ENCODE measurements around the gene BEX2. TPM values are rescaled to one million over a fixed set of nuclear protein-coding genes. Genes with fewer than 3 reads are reported as not detected.
"Not testable (repeated sequence)": the region's sequence is repeated elsewhere in the genome, so short reads cannot be mapped to it uniquely, and the experiment has no call there.

The BEX2 gene
- not detected for total RNA-seq (2021; fragmentation: NEBNext Ultra II Directional; extraction: Animal tissue kit (Norgen Biotek cat#: 25700))
- long read RNA-seq = 0 reads

DNA sequence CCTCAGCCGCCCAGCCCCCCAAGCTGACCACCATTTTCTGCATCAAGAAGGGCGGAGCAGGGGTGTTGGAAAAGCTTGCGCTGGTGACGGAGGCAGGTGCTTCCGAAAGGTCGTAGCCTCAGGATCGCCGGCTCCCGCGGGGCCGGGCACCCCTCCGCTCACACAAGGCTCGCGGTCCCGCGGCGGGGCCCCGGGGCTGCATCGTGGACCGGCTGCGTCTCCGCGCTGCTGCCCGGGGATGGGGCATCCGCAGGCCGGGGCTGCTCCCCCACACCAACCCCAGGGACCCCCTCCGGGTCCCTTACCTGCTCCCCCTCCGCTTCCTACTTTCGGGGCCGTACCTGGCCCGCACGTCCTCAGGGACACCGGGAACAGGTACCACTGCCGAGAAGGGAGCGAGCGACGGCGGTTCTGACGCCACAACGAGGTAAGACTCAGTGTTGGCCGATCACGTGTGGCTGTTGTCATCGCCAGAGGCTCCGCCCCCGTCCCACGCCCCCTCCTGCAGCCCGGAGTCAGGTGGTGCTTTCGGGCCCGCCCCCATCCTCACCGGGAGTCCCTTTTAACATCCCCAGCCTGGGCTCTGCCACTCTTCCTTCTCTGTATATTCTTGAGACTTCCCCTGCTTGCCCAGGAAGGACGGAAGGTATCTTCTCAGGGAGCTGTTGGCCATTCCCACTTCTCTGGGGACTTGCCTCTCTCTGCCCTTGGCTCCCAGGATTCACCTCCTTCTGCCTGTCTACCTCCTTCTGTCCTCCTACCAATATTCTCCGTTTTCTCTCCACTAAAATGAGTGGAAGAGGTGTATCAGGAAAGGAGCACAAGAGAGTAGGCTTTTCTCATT is at the start of gene BEX2:
Gene BEX2 (minus strand): TSS at position 436 of the 844 bp plus-strand sequence. CDS start 1,014 bp downstream, outside the sequence.
- Mint-ChIP-seq H3K4me3 (no peak within 1 kb of the TSS), H3K36me3 (ENCODE audit: low read depth) (no peaks in the 10 kb centered on the region), H3K9me3 (no peaks in the 10 kb centered on the region), H3K27me3 (ENCODE audit: insufficient read depth) (peaks cover 5% of the 10 kb centered on the region), H3K27ac (no peak within 1 kb of the TSS), H3K4me1 (ENCODE audit: low read depth) (no peaks in the 10 kb centered on the region)
- TF ChIP-seq, protein P1, sequence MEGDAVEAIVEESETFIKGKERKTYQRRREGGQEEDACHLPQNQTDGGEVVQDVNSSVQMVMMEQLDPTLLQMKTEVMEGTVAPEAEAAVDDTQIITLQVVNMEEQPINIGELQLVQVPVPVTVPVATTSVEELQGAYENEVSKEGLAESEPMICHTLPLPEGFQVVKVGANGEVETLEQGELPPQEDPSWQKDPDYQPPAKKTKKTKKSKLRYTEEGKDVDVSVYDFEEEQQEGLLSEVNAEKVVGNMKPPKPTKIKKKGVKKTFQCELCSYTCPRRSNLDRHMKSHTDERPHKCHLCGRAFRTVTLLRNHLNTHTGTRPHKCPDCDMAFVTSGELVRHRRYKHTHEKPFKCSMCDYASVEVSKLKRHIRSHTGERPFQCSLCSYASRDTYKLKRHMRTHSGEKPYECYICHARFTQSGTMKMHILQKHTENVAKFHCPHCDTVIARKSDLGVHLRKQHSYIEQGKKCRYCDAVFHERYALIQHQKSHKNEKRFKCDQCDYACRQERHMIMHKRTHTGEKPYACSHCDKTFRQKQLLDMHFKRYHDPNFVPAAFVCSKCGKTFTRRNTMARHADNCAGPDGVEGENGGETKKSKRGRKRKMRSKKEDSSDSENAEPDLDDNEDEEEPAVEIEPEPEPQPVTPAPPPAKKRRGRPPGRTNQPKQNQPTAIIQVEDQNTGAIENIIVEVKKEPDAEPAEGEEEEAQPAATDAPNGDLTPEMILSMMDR (IDR thresholded peaks at IDR 0.05) = no peak
- DNase-seq = no peak

DNA sequence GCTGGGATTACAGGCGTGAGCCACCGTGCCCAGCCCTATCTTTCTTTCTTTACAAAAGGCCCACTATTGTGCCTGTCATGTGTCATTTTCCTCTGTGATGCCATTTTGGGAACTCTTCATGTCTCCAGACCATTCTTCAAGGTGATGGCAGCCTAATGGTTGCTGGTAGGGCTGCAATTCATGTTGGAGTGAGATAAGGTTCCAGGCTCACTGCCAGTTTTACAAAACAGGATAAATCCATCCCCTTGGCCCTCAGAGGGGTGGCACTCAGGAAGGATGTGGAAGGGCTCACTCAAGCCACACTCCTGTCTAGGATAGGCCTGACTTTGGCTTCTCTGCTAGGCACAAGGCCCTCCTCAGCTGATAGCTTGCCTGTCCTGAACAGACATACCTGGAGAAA is 49.3 kb upstream of the BEX2 start:
- H3K4me3 Mint-ChIP-seq = no peak overlapping the region
- H3K36me3 Mint-ChIP-seq (ENCODE audit: low read depth) = peaks cover 14% of the 10 kb centered on the region
- TF ChIP-seq, protein P1 (IDR thresholded peaks at IDR 0.05) = no peak
- H3K4me1 Mint-ChIP-seq (ENCODE audit: low read depth) = peaks cover 52% of the 10 kb centered on the region
- peak overlapping the region; percentile 53; the same call in 1 of the 2 replicates for H3K27ac Mint-ChIP-seq
- H3K9me3 Mint-ChIP-seq = no peaks in the 10 kb centered on the region
- peaks cover 1% of the 10 kb centered on the region; the same call in 1 of the 2 replicates for H3K27me3 Mint-ChIP-seq (ENCODE audit: insufficient read depth)
- no peak for DNase-seq

DNA sequence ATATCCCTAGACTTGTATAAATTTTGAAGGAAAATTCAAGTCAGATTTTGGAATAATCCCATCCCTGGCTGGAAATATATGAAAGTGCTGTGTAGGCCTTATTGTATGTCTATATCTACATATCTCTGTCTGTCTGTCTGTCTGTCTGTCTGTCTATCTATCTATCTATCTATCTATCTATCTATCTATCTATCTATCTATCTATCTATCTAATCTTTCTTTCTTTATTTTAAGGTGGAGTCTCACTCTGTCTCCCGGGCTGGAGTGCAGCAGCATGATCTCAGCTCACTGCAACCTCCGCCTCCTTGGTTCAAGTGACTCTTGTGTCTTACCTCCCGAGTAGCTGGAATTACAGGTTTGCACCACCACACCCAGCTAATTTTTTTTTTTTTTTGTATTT is 48.8 kb upstream of the BEX2 start:
- H3K4me3 Mint-ChIP-seq; H3K27me3 Mint-ChIP-seq (ENCODE audit: insufficient read depth); H3K27ac Mint-ChIP-seq: not testable (repeated sequence)

DNA sequence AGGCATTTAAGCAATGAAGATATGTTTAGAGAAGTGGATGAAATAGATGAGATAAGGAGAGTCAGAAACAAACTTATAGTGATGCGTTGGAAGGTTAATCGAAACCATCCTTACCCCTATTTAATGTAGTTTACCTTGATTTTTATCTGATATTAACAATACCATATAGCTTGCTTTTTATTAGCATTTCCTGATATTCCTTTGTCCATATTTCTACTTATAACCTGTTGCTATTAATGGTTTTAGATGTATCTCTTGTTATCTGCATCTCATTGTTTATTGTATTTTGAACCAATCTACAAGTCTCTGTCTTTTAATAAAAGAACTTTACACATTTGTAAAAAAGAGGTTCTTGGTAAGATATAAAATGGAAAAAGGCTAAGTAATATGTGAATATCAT is 47.1 kb upstream of the BEX2 start:
- peaks cover 49% of the 10 kb centered on the region for H3K4me1 Mint-ChIP-seq (ENCODE audit: low read depth)
- TF ChIP-seq, protein P1 (IDR thresholded peaks at IDR 0.05) = no peak
- peak overlapping the region; percentile 97 for H3K4me3 Mint-ChIP-seq
- H3K27me3 Mint-ChIP-seq (ENCODE audit: insufficient read depth) = peaks cover 1% of the 10 kb centered on the region; the same call in 1 of the 2 replicates
- peak overlapping the region; percentile 97 for H3K27ac Mint-ChIP-seq
- no peaks in the 10 kb centered on the region for H3K9me3 Mint-ChIP-seq
- peaks cover 14% of the 10 kb centered on the region for H3K36me3 Mint-ChIP-seq (ENCODE audit: low read depth)
- no peak for DNase-seq

More for the DNA sequence above, 48.8 kb upstream of the BEX2 start:
- H3K9me3 Mint-ChIP-seq, DNase-seq: not testable (repeated sequence)
- peaks cover 52% of the 10 kb centered on the region for H3K4me1 Mint-ChIP-seq (ENCODE audit: low read depth)
- H3K36me3 Mint-ChIP-seq (ENCODE audit: low read depth) = peaks cover 14% of the 10 kb centered on the region

DNA sequence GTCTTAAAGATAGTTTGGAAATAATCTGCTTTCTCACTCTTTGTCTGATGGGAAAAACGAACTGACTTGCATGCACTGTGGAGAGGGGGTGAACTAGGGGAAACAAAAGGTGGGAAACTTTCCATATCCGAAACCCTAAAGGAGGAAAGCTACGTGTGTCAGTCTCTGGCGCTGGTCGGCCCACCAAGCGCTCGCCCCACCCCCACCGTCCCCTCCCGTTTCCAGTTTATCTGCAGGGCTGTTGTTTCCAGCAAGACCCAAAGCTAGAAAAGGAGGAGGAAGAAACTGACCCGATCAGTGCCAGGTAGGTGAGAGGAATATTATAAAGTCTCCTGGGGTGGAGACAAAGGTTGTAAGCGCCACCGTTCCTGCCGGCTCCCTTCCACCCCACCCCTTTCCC is 46.1 kb upstream of the BEX2 start:
- peak overlapping the region; percentile 97 for H3K27ac Mint-ChIP-seq
- no peaks in the 10 kb centered on the region for H3K9me3 Mint-ChIP-seq
- H3K4me1 Mint-ChIP-seq (ENCODE audit: low read depth) = peaks cover 39% of the 10 kb centered on the region
- H3K27me3 Mint-ChIP-seq (ENCODE audit: insufficient read depth) = peaks cover 1% of the 10 kb centered on the region; the same call in 1 of the 2 replicates
- H3K4me3 Mint-ChIP-seq = peak overlapping the region; percentile 97
- TF ChIP-seq, protein P1 (IDR thresholded peaks at IDR 0.05) = no peak
- H3K36me3 Mint-ChIP-seq (ENCODE audit: low read depth) = peaks cover 14% of the 10 kb centered on the region
- no peak for DNase-seq
